GM19328 (cell line): ENCODE measurements around the gene CCDC107.

Source experiments
- ATAC-seq: cut with Tn5 transposase; IDR thresholded peaks from one replicate; pipeline ENCODE4 v1.9.1; 2021; ENCODE audit warnings: mild to moderate bottlenecking, moderate library complexity; ENCODE audit not compliant: unreplicated experiment

The CCDC107 gene

GRCh38 chr9:35659340-35659739 is 1.2 kb downstream of the CCDC107 start:
- ATAC-seq, result no peak

GRCh38 chr9:35660966-35661415 is 2.9 kb downstream of the CCDC107 start:
- no peak for ATAC-seq

GRCh38 chr9:35661756-35662350 is 3.8 kb downstream of the CCDC107 start:
- no peak for ATAC-seq

GRCh38 chr9:35662437-35662836 is 4.3 kb downstream of the CCDC107 start:
- no peak for ATAC-seq

GRCh38 chr9:35664531-35665470 is 6.7 kb downstream of the CCDC107 start, which contains the start of gene ARHGEF39:
ARHGEF39 (minus strand) TSS chr9:35665195; CDS start chr9:35665169, 26 bp downstream.
- peak; percentile 57 for ATAC-seq

- no peak for ATAC-seq
Measured at GRCh38 chr9:35665471-35665818, 7.4 kb downstream of the CCDC107 start.

GRCh38 chr9:35666045-35666444 is 8.0 kb downstream of the CCDC107 start:
- ATAC-seq, result no peak

GRCh38 chr9:35666549-35666948 is 8.5 kb downstream of the CCDC107 start:
- no peak for ATAC-seq

- ATAC-seq, result no peak
Measured at GRCh38 chr9:35667939-35668338, 9.8 kb downstream of the CCDC107 start.

GRCh38 chr9:35669331-35670145 is 11.4 kb downstream of the CCDC107 start:
- ATAC-seq, result no peak

- no peak for ATAC-seq
Measured at GRCh38 chr9:35673132-35674024, 15.3 kb downstream of the CCDC107 start, which contains the start of gene CA9. CA9 (plus strand) TSS chr9:35673928; CDS start chr9:35673960, 32 bp downstream.

- ATAC-seq, result no peak
Measured at GRCh38 chr9:35674025-35674361, 15.9 kb downstream of the CCDC107 start.

- no peak for ATAC-seq
Measured at GRCh38 chr9:35675204-35675603, 17.1 kb downstream of the CCDC107 start.

GRCh38 chr9:35675732-35676392 is 17.8 kb downstream of the CCDC107 start:
- no peak for ATAC-seq

GRCh38 chr9:35679091-35679490 is 21.0 kb downstream of the CCDC107 start:
- no peak for ATAC-seq

GRCh38 chr9:35679766-35680330 is 21.8 kb downstream of the CCDC107 start:
- no peak for ATAC-seq

GRCh38 chr9:35680331-35681105 is 22.4 kb downstream of the CCDC107 start:
- no peak for ATAC-seq

GRCh38 chr9:35681341-35682002 is 23.4 kb downstream of the CCDC107 start:
- no peak for ATAC-seq
